Tibial nerve (tissue), 4 donors: ENCODE results near the gene PRKAG1.

Experiments
- CTCF ChIP-seq, 5 experiments: fragments of 200-600 bp in 3 of 5; fragments of 450-650 bp in 2 of 5; sonication (generic) in 3 of 5; IDR thresholded peaks; one replicate each; pipeline ENCODE4 v1.5.1; 2016 to 2019; ENCODE audit warnings: antibody characterized with exemption in 5 of 5, mild to moderate bottlenecking in 3 of 5, moderate library complexity in 2 of 5
- EP300 ChIP-seq, 2 donors: sonication (generic); formaldehyde crosslinking; IDR thresholded peaks; one replicate each; pipeline ENCODE4 v1.6.1; 2017; ENCODE audit warnings: antibody characterized with exemption in 2 of 2, mild to moderate bottlenecking in 1 of 2
- POLR2A ChIP-seq, 2 donors: fragments of 450-650 bp; IDR thresholded peaks; one replicate each; pipeline ENCODE4 v1.6.1; 2017; ENCODE audit warnings: antibody characterized with exemption in 2 of 2, mild to moderate bottlenecking in 2 of 2, moderate library complexity in 2 of 2

GRCh38 chr12:48952691-48953090 is 65.9 kb downstream of the PRKAG1 start:
- TF ChIP-seq CTCF (IDR thresholded peaks at IDR 0.05) (no peak), POLR2A (IDR thresholded peaks at IDR 0.05) (no peak), EP300 (IDR thresholded peaks at IDR 0.05) (no peak)
